CD8-positive, alpha-beta memory T cell (primary cell): ENCODE results near the gene DYDC1. TPM values are rescaled to one million over a fixed set of nuclear protein-coding genes. Genes with fewer than 3 reads are reported as not detected.

Experiments
- CTCF ChIA-PET: fragments of 350-600 bp; sonication (Branson Sonifier 250); formaldehyde crosslinking; loops from one replicate; lab custom pipeline; 2021; ENCODE audit warnings: antibody characterized with exemption; lab: Charles Lee
- POLR2A ChIA-PET: fragments of 350-600 bp; sonication (Branson Sonifier 250); formaldehyde crosslinking; loops from one replicate; lab custom pipeline; 2021; ENCODE audit warnings: antibody characterized with exemption; lab: Charles Lee
- DNase-seq, 5 donors: peaks; one replicate each; pipeline versions ENCODE4 v3.0.0 to v3.0.0-alpha.2; 2020 to 2022; ENCODE audit warnings: mixed read lengths in 1 of 5
- H3K27ac ChIP-seq: one replicate; pipeline ENCODE4 v1.7.0; 2013; ENCODE audit warnings: low read depth, mild to moderate bottlenecking, low read length, moderate library complexity
- H3K27me3 ChIP-seq: 2 replicates; pipeline ENCODE4 v1.7.0; 2013; ENCODE audit warnings: low read length, mild to moderate bottlenecking; ENCODE audit not compliant: insufficient read depth, poor library complexity, severe bottlenecking
- H3K36me3 ChIP-seq: 2 replicates; pipeline ENCODE4 v1.7.0; 2013; ENCODE audit warnings: mild to moderate bottlenecking, low read length, moderate library complexity; ENCODE audit not compliant: insufficient read depth
- H3K4me1 ChIP-seq: 2 replicates; pipeline ENCODE4 v1.7.0; 2013; ENCODE audit warnings: mild to moderate bottlenecking, low read length, moderate library complexity; ENCODE audit not compliant: insufficient read depth
- H3K4me3 ChIP-seq: 2 replicates; pipeline ENCODE4 v1.7.0; 2013; ENCODE audit warnings: mild to moderate bottlenecking, low read length
- H3K9me3 ChIP-seq: 2 replicates; pipeline ENCODE4 v1.7.0; 2013; ENCODE audit warnings: mild to moderate bottlenecking, low read length
- H3K27ac Mint-ChIP-seq, 8 donors: one replicate each; pipeline ENCODE4 v1.8.0; 2020 to 2021; ENCODE audit warnings: mixed read lengths in 8 of 8, mild to moderate bottlenecking in 6 of 8, inconsistent platforms in 3 of 8, moderate library complexity in 3 of 8
- H3K27me3 Mint-ChIP-seq, 2 donors: one replicate each; pipeline ENCODE4 v1.8.0; 2020 to 2021; ENCODE audit warnings: mixed read lengths in 2 of 2, mild to moderate bottlenecking in 1 of 2, moderate library complexity in 1 of 2
- H3K36me3 Mint-ChIP-seq, 3 donors: one replicate each; pipeline ENCODE4 v1.8.0; 2020 to 2021; ENCODE audit warnings: mixed read lengths in 3 of 3, inconsistent platforms in 1 of 3, mild to moderate bottlenecking in 1 of 3
- H3K4me1 Mint-ChIP-seq, 3 donors: one replicate each; pipeline ENCODE4 v1.8.0; 2020 to 2021; ENCODE audit warnings: mixed read lengths in 3 of 3, inconsistent platforms in 1 of 3, mild to moderate bottlenecking in 1 of 3
- H3K4me3 Mint-ChIP-seq, 7 donors: one replicate each; pipeline ENCODE4 v1.8.0; 2020 to 2021; ENCODE audit warnings: mixed read lengths in 7 of 7, mild to moderate bottlenecking in 6 of 7, moderate library complexity in 4 of 7, inconsistent platforms in 2 of 7
- H3K9me3 Mint-ChIP-seq, 5 donors: one replicate each; pipeline ENCODE4 v1.8.0; 2020 to 2022; ENCODE audit warnings: mixed read lengths in 5 of 5, mild to moderate bottlenecking in 3 of 5, moderate library complexity in 2 of 5, inconsistent platforms in 1 of 5
- polyA plus RNA-seq: library from polyadenylated mRNA; unstranded; fragments of 300-500 nt; fragmentation: Illumina TruSeq; gene quantifications from one replicate; pipeline ENCODE4 v1.2.3, GENCODE V29; 2021
- total RNA-seq, 2 experiments: library from RNA; stranded (reverse); gene quantifications; one replicate each; pipeline ENCODE4 v1.2.3, GENCODE V29; 2021

DYDC1 gene
- total and polyA plus RNA-seq, 3 experiments from 2014 or later: not detected

DNA sequence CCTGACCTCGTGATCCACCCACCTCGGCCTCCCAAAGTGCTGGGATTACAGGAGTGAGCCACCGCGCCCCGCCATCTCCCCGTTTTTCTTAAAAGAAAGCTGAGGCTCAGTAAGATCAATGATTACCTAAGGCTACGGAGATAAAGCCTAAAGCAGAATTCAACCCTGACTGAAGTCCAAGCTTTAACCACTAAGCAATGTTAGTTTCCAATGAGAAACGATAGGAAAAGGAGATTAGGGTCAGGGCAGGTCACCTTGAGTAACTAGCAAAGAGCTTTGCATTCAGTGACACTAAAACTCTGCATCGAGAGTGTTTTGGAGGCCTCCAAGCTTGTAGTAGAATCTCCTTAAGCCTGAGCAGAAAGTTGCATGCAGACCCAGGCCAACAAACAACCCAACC, 34.2 kb upstream of the DYDC1 start:
- CTCF ChIA-PET: interaction anchor here (1.0 kb wide), 1 partner anchor 13 kb away, joined by 3 read pairs; no protein-coding TSS in a partner anchor
- Histone ChIP-seq H3K36me3 (no peaks in the 10 kb centered on the region), H3K9me3 (no peaks in the 10 kb centered on the region), H3K27ac (no peak overlapping the region), H3K4me1 (no peaks in the 10 kb centered on the region), H3K27me3 (no peaks in the 10 kb centered on the region), H3K4me3 (no peak overlapping the region)
- no peaks in the 10 kb centered on the region for H3K9me3 Mint-ChIP-seq
- H3K27ac Mint-ChIP-seq: no peak overlapping the region
- no peaks in the 10 kb centered on the region for H3K4me1 Mint-ChIP-seq
- H3K4me3 Mint-ChIP-seq: no peak overlapping the region
- DNase-seq: no peak
- POLR2A ChIA-PET: no interaction called here
- peaks cover 4 to 19% of the 10 kb centered on the region in 2 donors for H3K27me3 Mint-ChIP-seq
- peaks cover 0 to 3% (median 1%) of the 10 kb centered on the region in 3 donors for H3K36me3 Mint-ChIP-seq

DNA sequence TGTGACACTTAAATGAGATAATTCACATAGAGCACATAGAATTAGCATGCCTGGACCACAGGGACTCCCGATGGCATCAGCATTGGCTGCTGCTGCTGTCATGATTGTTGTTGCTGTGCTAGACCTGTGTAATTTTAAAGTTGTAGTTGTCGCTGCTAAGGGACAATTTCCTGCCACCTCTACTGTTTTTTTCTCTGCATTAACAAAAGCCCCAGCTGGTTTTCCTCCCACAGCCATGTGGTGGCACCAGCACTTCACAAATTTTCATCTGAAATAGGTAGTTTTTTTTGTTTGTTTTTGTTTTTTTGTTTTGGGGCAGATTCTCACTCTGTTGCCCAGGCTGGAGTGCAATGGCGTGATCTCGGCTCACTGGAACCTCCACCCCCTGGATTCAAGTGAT, 26.4 kb upstream of the DYDC1 start:
- ChIA-PET POLR2A (no interaction called here), CTCF (interaction anchor here (0.8 to 1.4 kb wide), 4 partner anchors 13 to 123 kb away, joined by 3 to 7 read pairs (median 3); no protein-coding TSS in a partner anchor)
- peaks cover 11 to 15% (median 11%) of the 10 kb centered on the region in 3 donors for H3K4me1 Mint-ChIP-seq
- Histone ChIP-seq H3K4me1 (peaks cover 8% of the 10 kb centered on the region), H3K27me3 (no peaks in the 10 kb centered on the region), H3K36me3 (no peaks in the 10 kb centered on the region), H3K9me3 (no peaks in the 10 kb centered on the region), H3K4me3 (no peak overlapping the region), H3K27ac (no peak overlapping the region)
- no peak overlapping the region for H3K4me3 Mint-ChIP-seq
- peak; percentile 13 to 61 (median 48) for DNase-seq
- H3K27me3 Mint-ChIP-seq: peaks cover 0 to 17% of the 10 kb centered on the region in 2 donors
- H3K36me3 Mint-ChIP-seq: no peaks in the 10 kb centered on the region
- no peaks in the 10 kb centered on the region for H3K9me3 Mint-ChIP-seq
- H3K27ac Mint-ChIP-seq: peak overlapping the region in 3 of 8 donors; percentile 12 to 38 (median 17)

DNA sequence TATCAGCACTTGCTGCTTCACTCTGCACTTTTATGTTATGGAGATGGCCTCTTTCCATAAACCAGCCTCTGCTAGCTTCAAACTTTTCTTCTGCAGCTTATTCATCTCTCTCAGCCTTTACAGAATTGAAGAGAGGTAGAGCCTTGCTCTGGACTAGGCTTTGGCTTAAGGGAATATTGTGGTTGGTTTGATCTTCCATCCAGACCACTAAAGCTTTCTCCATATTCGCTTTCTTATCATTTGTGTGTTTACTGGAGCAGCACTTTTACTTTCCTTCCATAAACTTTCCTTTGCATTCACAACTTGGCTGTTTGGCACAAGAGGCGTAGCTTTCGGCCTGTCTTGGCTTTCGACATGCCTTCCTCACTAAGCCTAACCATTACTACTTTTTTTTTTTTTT, 23.6 kb upstream of the DYDC1 start:
- Histone ChIP-seq H3K27ac (no peak overlapping the region), H3K4me3 (no peak overlapping the region), H3K4me1 (peaks cover 8% of the 10 kb centered on the region), H3K9me3 (no peaks in the 10 kb centered on the region), H3K27me3 (no peaks in the 10 kb centered on the region), H3K36me3 (no peaks in the 10 kb centered on the region)
- ChIA-PET CTCF (interaction anchor here (0.9 to 1.9 kb wide), 4 partner anchors 88 to 544 kb away, joined by 3 to 7 read pairs (median 4); no protein-coding TSS in a partner anchor), POLR2A (no interaction called here)
- Mint-ChIP-seq H3K36me3 (no peaks in the 10 kb centered on the region), H3K27me3 (peaks cover 0 to 17% of the 10 kb centered on the region in 2 donors), H3K9me3 (no peaks in the 10 kb centered on the region), H3K4me1 (peaks cover 11 to 15% (median 11%) of the 10 kb centered on the region in 3 donors), H3K4me3 (no peak overlapping the region), H3K27ac (no peak overlapping the region)
- DNase-seq: no peak

DNA sequence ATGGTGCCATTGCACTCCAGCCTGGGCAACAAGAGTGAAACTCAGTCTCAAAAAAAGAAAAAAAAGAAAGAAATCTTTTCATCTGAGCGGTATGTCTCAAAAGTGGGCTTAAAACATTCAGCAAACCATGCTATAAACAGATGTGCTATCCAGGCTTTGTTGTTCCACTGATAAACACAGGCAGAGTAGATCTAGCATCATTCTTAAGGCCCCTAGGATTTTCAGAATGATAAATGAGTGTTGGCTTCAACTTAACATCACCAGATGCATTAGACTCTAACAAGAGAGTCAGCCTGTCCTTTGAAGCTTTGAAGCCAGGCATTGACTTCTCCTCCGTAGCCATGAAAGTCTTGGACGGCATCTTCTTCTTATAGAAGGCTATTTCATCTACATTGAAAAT, 23.1 kb upstream of the DYDC1 start:
- no peak overlapping the region for H3K4me3 Mint-ChIP-seq
- ChIA-PET CTCF (interaction anchor here (0.9 to 1.9 kb wide), 3 partner anchors 104 to 545 kb away, joined by 4 to 7 read pairs (median 4); no protein-coding TSS in a partner anchor), POLR2A (no interaction called here)
- Histone ChIP-seq H3K27me3 (no peaks in the 10 kb centered on the region), H3K4me3 (no peak overlapping the region), H3K9me3 (no peaks in the 10 kb centered on the region), H3K36me3 (no peaks in the 10 kb centered on the region), H3K27ac (no peak overlapping the region), H3K4me1 (peaks cover 8% of the 10 kb centered on the region)
- no peak for DNase-seq
- peaks cover 0 to 17% of the 10 kb centered on the region in 2 donors for H3K27me3 Mint-ChIP-seq
- H3K4me1 Mint-ChIP-seq: peaks cover 11 to 15% (median 11%) of the 10 kb centered on the region in 3 donors
- H3K9me3 Mint-ChIP-seq: no peaks in the 10 kb centered on the region
- H3K36me3 Mint-ChIP-seq: no peaks in the 10 kb centered on the region
- H3K27ac Mint-ChIP-seq: no peak overlapping the region

DNA sequence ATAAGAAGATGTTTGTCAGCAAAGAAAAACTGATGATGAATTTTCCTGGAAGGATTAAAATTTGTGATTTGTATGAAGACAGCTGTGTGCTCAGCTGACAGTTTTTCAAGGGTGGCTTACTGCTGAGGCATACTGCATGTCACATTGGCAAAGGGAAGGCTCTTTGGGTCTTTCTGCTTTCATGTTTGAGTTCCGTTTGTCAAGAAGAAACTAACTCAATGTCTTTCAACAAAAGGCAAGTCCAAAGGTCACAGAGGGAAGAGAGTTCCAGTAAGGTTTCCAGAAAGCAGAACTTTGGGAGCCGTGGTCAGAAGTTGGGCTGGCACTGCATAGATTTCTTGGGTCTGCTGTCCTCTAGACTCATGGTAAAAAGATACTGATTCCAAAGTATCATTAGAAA, 16.9 kb upstream of the DYDC1 start:
- Mint-ChIP-seq H3K27me3 (peaks cover 4 to 21% of the 10 kb centered on the region in 2 donors), H3K4me3 (no peak overlapping the region), H3K4me1 (peaks cover 4% of the 10 kb centered on the region in 3 donors), H3K27ac (peak overlapping the region in 1 of 8 donors; percentile 58), H3K9me3 (peaks cover 2 to 6% (median 5%) of the 10 kb centered on the region in 5 donors), H3K36me3 (peaks cover 0 to 5% (median 0%) of the 10 kb centered on the region in 3 donors)
- Histone ChIP-seq H3K27me3 (no peaks in the 10 kb centered on the region), H3K9me3 (no peaks in the 10 kb centered on the region), H3K4me3 (no peak overlapping the region), H3K36me3 (no peaks in the 10 kb centered on the region), H3K27ac (no peak overlapping the region), H3K4me1 (peaks cover 2% of the 10 kb centered on the region)
- POLR2A ChIA-PET: no interaction called here
- no peak for DNase-seq
- CTCF ChIA-PET: interaction anchor here (0.7 kb wide), 1 partner anchor 132 kb away, joined by 3 read pairs; no protein-coding TSS in a partner anchor

DNA sequence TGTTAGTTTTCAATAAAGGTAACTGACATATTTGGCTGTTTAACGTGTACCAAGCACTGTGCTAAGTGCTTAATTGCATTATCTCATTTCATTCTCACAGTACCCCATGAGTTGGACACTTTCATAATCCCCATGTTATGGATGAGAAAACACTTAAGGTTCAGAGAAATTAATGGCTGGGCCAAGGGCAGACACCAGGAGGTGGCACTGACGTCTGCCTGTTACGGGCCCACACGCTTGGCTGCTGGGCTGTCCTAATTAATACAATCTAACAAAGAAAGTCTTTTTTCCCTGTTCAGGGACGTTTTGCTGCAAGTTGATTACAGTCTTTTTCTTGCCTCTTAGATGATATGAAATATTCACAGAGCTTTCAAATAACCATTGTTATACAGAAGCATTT, 16.1 kb upstream of the DYDC1 start:
- ChIA-PET CTCF (no interaction called here), POLR2A (no interaction called here)
- no peak for DNase-seq
- Mint-ChIP-seq H3K4me3 (no peak overlapping the region), H3K9me3 (peaks cover 8 to 14% (median 12%) of the 10 kb centered on the region in 5 donors), H3K27ac (no peak overlapping the region), H3K27me3 (peaks cover 6 to 27% of the 10 kb centered on the region in 2 donors), H3K4me1 (no peaks in the 10 kb centered on the region), H3K36me3 (peaks cover 0 to 13% (median 0%) of the 10 kb centered on the region in 3 donors)
- H3K36me3 ChIP-seq: no peaks in the 10 kb centered on the region
- no peak overlapping the region for H3K4me3 ChIP-seq
- no peaks in the 10 kb centered on the region for H3K4me1 ChIP-seq
- no peaks in the 10 kb centered on the region for H3K27me3 ChIP-seq
- no peaks in the 10 kb centered on the region for H3K9me3 ChIP-seq
- no peak overlapping the region for H3K27ac ChIP-seq

DNA sequence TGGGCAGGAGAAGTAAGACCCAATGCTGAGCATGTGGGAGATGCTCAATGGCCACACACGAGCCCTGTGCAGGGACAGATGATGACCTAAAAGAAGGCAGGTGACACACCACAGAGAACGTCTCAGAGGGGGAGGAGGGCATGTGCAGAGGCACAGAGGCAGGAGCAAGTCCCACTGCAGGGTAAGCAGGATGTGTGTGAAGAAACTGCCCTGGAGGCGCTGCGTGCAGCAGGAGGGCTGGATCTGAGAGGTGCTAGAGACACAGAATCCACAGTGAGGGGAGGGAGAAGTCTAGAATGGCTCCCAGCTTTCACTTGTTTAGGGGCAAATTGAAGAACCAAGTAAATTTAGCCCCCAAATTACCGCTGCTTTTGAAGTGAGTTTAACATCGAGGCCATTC, 14.9 kb upstream of the DYDC1 start:
- Mint-ChIP-seq H3K4me1 (no peaks in the 10 kb centered on the region), H3K27ac (no peak overlapping the region), H3K36me3 (peaks cover 0 to 22% (median 1%) of the 10 kb centered on the region in 3 donors), H3K27me3 (peaks cover 14 to 31% of the 10 kb centered on the region in 2 donors), H3K4me3 (no peak overlapping the region), H3K9me3 (peaks cover 16 to 25% (median 17%) of the 10 kb centered on the region in 5 donors)
- ChIA-PET CTCF (interaction anchor here (1.2 kb wide), 1 partner anchor 12 kb away, joined by 3 read pairs; no protein-coding TSS in a partner anchor), POLR2A (no interaction called here)
- H3K36me3 ChIP-seq: no peaks in the 10 kb centered on the region
- no peaks in the 10 kb centered on the region for H3K27me3 ChIP-seq
- no peak overlapping the region for H3K4me3 ChIP-seq
- H3K9me3 ChIP-seq: no peaks in the 10 kb centered on the region
- no peak for DNase-seq
- H3K4me1 ChIP-seq: no peaks in the 10 kb centered on the region
- no peak overlapping the region for H3K27ac ChIP-seq

DNA sequence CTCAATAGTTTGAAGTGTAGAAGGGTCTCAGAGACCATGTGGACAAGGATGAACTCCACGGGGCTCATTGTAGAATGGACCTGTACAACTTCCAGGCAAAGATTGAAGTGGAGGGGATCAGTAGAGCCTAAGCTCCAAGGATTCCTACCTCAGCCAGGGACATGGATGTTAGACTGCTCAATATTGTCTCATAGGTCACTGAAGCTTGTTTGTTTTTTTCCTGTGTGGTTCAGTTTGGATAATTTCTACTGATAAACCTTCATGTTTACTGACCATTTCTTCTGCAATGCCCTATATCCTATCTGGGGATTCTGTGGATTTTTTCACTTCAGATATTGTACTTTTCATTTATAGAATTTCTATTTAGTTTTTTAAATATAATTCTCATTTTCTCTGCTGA, 9.0 kb upstream of the DYDC1 start:
- Mint-ChIP-seq H3K36me3 (peaks cover 0 to 26% (median 1%) of the 10 kb centered on the region in 3 donors), H3K4me1 (no peaks in the 10 kb centered on the region), H3K4me3 (no peak overlapping the region), H3K9me3 (peaks cover 17 to 30% (median 20%) of the 10 kb centered on the region in 5 donors), H3K27ac (no peak overlapping the region), H3K27me3 (peaks cover 21 to 40% of the 10 kb centered on the region in 2 donors)
- H3K9me3 ChIP-seq: no peaks in the 10 kb centered on the region
- H3K36me3 ChIP-seq: no peaks in the 10 kb centered on the region
- CTCF ChIA-PET: no interaction called here
- no peak overlapping the region for H3K27ac ChIP-seq
- DNase-seq: no peak
- no peak overlapping the region for H3K4me3 ChIP-seq
- H3K4me1 ChIP-seq: no peaks in the 10 kb centered on the region
- POLR2A ChIA-PET: no interaction called here
- H3K27me3 ChIP-seq: no peaks in the 10 kb centered on the region
